H1 (cell line): ENCODE data around the gene RBCK1.

Source experiments
- BACH1 ChIP-seq: IDR thresholded peaks from 2 replicates; pipeline ENCODE4 v1.6.1; 2012; ENCODE audit warnings: low read length, improper control_type of control experiment
- BRCA1 ChIP-seq: IDR thresholded peaks from 2 replicates; pipeline ENCODE4 v1.6.1; 2012; ENCODE audit warnings: low read depth, low read length, improper control_type of control experiment
- CHD2 ChIP-seq: IDR thresholded peaks from 2 replicates; pipeline ENCODE4 v1.6.1; 2012; ENCODE audit warnings: low read length, improper control_type of control experiment
- CTCF ChIP-seq, 3 experiments: IDR thresholded peaks; 1 replicate in 2 of 3; 2 replicates in 1 of 3; pipeline versions ENCODE4 v1.5.1 to v1.6.1; 2011; ENCODE audit warnings: low read length in 3 of 3, mild to moderate bottlenecking in 3 of 3, inconsistent platforms in 2 of 3, low read depth in 1 of 3, moderate library complexity in 1 of 3; ENCODE audit not compliant: insufficient read depth in 1 of 3; ENCODE audit errors: control extremely low read depth in 1 of 3
- EGR1 ChIP-seq: IDR thresholded peaks from 2 replicates; pipeline ENCODE4 v1.6.1; 2011; ENCODE audit warnings: low read depth, low read length, borderline replicate concordance
- POLR2A ChIP-seq, 2 experiments: IDR thresholded peaks; 1 replicate in 1 of 2; 2 replicates in 1 of 2; pipeline ENCODE4 v1.6.1; 2011; ENCODE audit warnings: low read depth in 2 of 2, low read length in 2 of 2, mild to moderate bottlenecking in 2 of 2; ENCODE audit errors: control extremely low read depth in 1 of 2
- RAD21 ChIP-seq, 2 experiments: IDR thresholded peaks in 1 of 2; conservative IDR thresholded peaks in 1 of 2; 2 replicates each; pipeline ENCODE4 v1.6.1; 2011; ENCODE audit warnings: low read depth in 2 of 2, low read length in 2 of 2, improper control_type of control experiment in 1 of 2, inconsistent platforms in 1 of 2, mild to moderate bottlenecking in 1 of 2, moderate library complexity in 1 of 2
- RFX5 ChIP-seq: IDR thresholded peaks from 2 replicates; pipeline ENCODE4 v1.6.1; 2011; ENCODE audit warnings: low read depth, low read length, improper control_type of control experiment, borderline replicate concordance
- SP1 ChIP-seq: IDR thresholded peaks from 2 replicates; pipeline ENCODE4 v1.6.1; 2011; ENCODE audit warnings: low read depth, low read length

DNA sequence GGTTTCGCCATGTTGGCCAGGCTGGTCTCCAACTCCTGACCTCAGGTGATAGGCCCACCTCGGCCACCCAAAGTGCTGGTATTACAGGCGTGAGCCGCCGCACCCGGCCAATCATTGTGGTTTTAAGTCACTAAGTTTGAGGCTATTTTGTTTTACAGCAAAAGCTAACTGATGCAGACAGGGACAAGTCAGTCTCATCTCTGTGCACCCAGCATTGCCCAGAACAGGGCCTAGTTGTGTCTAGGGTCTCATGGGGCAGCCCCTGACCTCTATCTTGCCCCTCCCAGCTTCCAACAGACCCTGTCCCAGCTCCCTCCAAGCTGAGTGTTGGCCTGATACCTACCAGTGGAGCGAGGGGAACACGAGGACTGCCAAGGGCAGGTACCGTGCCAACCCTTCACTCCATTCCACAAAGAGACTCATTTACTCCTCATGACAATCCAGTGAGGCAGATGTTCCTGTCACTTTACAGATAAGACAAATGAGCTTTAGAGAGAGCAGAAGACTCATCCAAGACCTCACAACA is 8.9 kb upstream of the RBCK1 start:
- TF ChIP-seq CTCF (IDR thresholded peaks at IDR 0.05; ENCODE audit: control extremely low read depth in 1 of 3, insufficient read depth in 1 of 3, low read depth in 1 of 3, low read length in 3 of 3) (no peak), POLR2A (IDR thresholded peaks at IDR 0.05; ENCODE audit: control extremely low read depth in 1 of 2, low read depth in 2 of 2, low read length in 2 of 2) (no peak), BRCA1 (no peak), RFX5 (no peak), SP1 (no peak), RAD21 (IDR thresholded peaks at IDR 0.05 in 1 of 2, conservative IDR thresholded peaks at IDR 0.05 in 1 of 2; ENCODE audit: low read depth in 2 of 2, low read length in 2 of 2) (no peak), BACH1 (no peak), CHD2 (no peak), EGR1 (no peak)
